H54 (cell line): ENCODE measurements around the gene DIAPH2.
A peak's percentile ranks its signal among the peaks of the same experiment; 100 is the strongest.

ENCODE experiments used
- DNase-seq: peaks from one replicate; pipeline ENCODE4 v3.0.0; 2011; ENCODE audit warnings: low spot score, mixed read lengths; ENCODE audit not compliant: insufficient read length
- FAIRE-seq: peaks from 3 replicates; lab custom pipeline; 2011; peaks lifted over from hg19 to GRCh38; lab: Jason Lieb, UNC
- POLR2A ChIP-seq: IDR thresholded peaks from 2 replicates; pipeline ENCODE4 v1.6.1; 2011; ENCODE audit warnings: low read depth, mild to moderate bottlenecking, low read length

Gene DIAPH2

DNA sequence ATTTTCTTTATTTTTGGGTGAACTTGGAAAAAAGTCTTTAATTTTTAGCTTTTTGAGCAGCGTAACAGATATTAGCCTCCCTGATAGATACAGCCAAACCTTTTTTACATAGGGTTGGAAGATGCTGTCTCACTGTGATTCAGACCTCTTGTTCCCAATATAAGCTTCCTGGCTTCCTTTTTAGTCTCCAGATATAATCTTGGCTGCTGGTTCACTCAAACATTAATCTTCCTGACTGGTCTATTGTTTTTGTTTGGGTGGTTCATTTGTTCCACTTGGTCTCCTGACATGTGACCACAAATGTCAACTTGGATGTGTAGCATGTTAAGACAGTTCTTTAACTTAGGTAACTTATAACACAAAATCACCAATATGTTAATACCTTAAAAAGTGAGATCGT is 222.1 kb downstream of the DIAPH2 start:
- no peak for FAIRE-seq
- TF ChIP-seq POLR2A, result no peak

DNA sequence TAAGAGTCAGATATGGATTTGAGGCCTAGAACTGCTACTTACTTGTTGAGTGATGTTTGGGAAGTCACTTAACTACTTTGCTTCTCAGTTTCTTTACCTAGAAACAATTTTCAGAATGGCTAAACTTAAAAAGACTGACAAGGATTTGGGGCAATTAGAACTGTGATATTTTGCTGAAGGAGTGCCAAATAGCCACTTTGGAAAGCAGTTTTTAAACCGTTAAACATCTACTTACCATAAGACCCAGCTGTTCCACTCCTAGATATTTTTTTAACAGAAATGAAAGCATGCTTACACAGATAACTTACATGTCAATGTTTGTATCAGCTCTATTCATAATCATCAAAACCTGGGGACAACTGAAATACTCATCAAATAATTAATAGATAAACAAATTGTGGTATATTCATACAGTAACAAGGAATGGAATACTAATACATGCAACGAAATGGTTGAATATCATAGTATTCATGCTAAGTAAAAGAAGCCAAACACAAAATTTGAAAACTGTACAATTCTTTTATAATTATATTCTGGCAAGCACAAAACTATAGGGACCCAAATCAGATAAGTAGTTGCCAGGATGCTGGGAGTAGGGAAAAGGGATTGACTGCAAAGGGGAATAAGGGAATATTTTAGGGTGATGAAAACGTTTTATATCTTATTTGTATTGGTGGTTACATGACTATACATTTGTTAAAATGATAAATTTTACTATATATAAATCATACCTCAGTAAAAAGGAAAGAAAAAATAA is 223.1 kb downstream of the DIAPH2 start:
- DNase-seq, result no peak
- no peak for FAIRE-seq
- TF ChIP-seq POLR2A, result no peak

More for the DNA sequence above, 222.1 kb downstream of the DIAPH2 start:
- DNase-seq, result peak; percentile 0

DNA sequence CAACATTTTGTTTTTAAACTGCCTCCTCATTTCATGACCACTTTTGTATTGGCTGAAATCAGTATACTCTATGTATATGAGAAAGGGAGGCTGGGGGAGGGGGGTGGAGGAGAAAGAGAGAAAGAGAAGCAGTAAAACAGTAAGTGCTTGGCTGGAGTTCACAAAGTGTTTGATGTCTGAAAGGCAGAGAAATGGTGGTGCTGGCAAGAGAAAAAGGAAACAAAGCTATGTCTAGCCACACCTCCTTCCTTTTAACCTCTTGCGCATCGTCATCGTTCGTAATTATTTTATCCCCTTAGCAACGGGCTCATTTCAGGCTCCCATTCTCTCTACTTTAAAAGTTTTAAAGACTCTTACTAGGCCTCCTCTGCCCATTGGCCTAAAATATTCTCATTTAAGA is 224.6 kb downstream of the DIAPH2 start:
- TF ChIP-seq POLR2A, result no peak
- FAIRE-seq (no peak), DNase-seq (no peak)

DNA sequence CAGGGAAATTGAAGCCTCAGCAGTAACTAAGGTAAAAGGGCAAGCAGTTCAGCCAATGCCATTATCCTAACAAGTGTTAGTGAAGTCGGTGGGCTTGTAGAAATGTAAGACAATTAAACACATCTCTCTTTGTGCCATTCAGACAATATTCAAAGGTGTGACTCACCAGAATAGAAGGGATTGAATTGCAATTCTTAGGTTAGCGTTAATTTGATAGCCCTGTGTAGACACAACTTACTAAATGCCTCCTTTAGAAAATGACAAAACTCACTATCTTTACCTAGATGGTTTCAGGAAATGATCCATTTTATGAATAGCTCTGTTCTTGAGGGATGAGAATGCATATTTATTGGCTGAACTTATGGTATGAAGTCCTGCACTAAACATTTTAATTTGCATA is 234.2 kb downstream of the DIAPH2 start:
- no peak for DNase-seq
- no peak for FAIRE-seq
- TF ChIP-seq POLR2A, result no peak

DNA sequence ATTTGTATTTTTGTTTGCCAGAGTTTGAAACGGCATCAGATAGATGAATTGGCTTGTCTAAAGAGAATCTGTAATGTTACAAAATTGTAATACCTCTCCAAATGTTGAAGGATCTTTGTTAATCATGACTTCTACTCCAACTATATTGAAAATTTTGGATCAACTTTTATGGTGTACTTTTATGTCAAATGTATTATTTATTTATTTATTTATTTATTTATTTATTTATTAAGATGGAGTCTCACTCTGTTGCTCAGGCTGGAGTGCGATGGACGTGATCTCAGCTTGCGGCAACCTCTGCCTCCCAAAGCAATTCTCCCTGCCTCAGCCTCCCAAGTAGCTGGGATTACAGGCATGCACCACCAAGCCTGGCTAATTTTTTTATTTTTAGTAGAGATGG is 235.0 kb downstream of the DIAPH2 start:
- DNase-seq (no peak), FAIRE-seq (no peak)
- no peak for TF ChIP-seq POLR2A

DNA sequence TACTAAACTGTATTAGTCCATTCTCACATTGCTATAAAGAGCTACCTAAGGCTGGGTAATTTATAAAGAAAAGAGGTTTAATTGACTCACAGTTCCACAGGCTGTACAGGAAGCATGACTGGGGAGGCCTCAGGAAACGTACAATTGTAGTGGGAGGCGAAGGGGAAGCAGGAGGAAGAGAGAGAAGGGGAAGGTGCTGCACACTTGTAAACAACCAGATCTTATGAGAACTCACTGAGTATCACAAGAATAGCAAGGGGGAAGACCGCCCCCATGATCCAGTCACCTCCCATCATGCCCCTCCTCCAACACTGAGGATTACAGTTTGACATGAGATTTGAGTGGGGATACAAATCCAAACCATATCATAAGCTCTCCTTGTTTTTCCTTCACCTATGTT is 239.9 kb downstream of the DIAPH2 start:
- no peak for FAIRE-seq
- DNase-seq, result no peak
- TF ChIP-seq POLR2A, result no peak

DNA sequence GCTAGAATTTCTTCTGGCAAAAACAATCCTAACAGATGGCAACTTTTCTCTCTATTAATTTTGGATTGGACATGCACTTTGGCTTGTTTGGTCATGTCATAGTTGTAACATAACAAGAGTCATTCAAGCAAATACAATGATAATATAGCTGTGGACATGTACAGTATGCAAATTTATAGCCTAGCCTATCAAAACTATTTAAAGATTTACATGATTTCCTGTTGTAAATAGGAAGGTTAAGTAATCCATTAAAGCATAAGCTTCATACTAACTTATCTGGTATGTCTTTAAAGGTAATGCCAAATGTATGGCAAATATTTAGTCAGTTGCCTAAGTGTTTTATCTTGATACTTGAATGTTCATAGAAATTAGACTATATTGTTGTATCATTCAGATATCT is 244.4 kb downstream of the DIAPH2 start:
- no peak for TF ChIP-seq POLR2A
- no peak for FAIRE-seq
- no peak for DNase-seq

DNA sequence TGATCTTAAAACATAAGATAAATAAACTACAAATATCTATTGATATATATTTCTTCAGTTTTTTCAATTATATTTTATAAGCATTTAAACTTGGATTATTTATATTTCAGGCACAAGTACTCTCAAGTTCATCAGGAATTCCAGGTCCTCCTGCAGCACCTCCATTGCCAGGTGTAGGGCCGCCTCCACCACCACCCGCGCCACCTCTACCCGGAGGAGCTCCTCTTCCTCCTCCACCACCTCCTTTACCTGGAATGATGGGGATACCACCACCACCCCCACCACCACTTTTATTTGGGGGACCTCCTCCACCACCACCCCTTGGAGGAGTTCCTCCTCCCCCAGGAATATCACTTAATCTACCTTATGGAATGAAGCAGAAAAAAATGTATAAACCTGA is 273.1 kb downstream of the DIAPH2 start:
- DNase-seq, result no peak
- TF ChIP-seq POLR2A, result no peak
- no peak for FAIRE-seq

DNA sequence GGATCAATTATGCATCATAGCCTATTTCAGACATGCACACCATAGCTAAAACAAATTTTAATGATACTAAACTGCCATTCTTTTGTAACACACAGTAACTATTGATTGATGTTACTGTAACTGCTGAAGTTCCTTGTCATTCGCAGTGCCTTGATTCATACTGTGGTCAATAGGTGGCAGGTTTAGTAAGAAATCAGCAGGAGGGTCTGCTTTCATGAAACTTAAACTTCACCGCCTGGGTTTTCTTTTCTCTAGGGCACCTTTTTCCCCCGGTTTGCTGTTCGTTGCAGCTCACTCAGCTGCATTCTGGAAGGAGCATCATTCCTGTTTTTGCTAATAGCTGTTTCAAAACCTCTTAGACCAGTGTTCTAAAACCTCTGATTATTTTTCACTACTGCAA is 287.2 kb downstream of the DIAPH2 start:
- DNase-seq (no peak), FAIRE-seq (no peak)
- TF ChIP-seq POLR2A, result no peak

DNA sequence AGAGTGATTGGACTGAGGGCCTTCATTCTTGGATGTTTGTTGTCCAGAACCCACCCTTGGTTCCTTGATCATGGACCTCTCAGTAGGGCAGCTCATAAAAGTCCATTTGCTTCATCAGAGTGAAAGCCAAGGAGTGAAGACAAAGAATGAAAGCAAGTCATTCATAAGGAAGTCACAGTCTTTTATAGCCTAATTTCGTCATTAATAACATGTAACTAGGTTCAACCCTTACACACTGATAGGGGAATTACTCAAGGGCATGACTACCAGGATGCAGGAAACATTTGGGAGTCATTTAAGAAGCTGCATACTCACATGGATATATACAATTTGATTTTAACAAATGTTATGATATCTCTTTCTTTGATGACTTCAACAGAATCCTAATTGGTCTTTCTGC is 294.3 kb downstream of the DIAPH2 start:
- no peak for DNase-seq
- FAIRE-seq, result no peak
- TF ChIP-seq POLR2A, result no peak

DNA sequence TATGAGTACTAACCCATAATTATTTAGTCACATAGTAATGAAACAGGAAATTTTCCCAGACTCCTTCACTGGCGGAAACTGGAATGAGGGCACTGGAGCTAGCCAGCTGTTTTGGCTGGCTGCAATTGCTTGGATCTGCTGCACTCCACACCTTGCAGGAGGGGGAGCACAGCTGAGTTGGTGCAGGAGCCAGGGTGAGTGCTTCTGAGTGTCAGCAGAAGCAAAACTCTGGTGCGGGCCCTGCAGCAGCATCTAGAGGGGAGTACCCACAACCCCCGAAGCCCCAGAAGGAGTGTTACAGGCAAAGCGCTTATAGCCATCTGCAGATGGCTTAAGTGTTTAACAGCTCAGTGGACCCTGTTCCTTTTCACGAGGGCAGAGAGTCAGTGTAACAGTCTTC is 295.1 kb downstream of the DIAPH2 start:
- no peak for TF ChIP-seq POLR2A
- DNase-seq (no peak), FAIRE-seq (no peak)

DNA sequence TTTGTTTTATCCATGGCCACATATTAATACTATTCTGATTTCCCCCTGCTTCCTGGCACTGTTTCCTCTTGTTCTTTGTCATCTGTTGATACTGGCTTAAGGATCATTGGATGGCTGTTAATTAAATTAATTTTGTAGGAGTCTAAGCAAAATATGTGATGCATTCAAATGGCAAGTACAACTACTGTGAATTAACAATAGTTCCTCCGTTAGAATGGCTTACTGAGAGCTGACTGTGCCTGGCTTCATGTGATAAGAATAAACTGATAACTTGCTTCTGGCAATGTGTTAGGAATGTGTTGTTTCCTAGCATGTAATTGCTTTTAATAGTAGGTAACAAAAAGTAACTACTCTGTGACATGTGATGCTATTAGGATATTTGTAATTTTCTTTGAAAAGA is 297.5 kb downstream of the DIAPH2 start:
- DNase-seq, result no peak
- TF ChIP-seq POLR2A, result no peak
- no peak for FAIRE-seq

DNA sequence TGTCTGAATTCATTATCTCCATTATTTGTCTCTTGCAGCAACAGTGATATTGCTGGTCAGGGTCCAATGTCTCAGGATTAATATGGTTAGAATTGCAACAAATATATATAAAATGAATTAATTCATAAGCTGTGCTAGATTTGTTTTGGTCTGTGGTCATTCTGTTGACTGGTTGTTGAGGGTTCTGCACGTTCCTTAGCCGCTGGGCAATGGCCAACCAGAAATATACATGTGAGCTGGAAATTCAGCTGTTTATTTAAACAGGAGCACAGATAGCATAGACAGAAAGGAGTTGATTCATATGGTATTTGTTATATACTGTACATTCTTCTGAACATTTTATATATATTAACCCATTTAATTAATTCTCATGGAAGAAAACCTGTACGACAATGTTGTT is 299.9 kb downstream of the DIAPH2 start:
- no peak for TF ChIP-seq POLR2A
- FAIRE-seq (no peak), DNase-seq (no peak)

DNA sequence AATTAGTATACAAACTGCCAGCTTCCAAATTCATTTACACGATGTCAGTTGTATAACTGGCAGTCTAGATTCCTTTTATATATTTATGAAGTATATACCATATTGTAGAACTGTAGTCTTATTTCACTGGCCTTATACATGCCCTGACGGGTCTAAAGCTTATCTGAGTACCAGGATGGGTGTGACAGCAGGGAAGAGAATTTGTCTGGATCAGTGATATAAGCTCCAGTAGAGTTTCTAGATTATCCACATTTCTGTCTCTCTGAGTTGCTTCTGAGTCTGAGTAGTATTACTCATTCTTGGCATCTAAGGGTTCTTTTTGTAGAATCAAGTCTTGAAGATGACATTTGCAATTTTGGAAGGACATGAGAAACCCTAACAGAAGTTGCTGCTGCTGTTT is 300.4 kb downstream of the DIAPH2 start:
- no peak for TF ChIP-seq POLR2A
- FAIRE-seq (no peak), DNase-seq (no peak)

DNA sequence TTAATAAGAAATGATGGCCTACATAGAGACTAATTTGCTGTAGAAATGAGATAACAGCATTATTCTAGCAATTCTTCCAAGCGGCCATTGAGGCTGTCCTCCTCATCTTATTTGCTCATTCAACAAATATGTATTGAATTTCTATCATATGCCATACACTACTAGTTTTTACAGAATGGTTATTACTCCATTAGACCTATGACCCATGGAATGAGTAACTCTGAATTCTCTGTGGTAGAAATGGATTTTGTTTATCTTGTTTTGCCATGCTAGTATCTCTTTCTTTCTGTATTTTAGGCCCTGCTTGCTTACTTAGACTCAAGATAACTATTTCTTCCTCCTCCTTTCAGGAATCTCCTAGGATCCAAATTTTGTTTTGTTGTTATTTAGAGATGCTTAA is 302.6 kb downstream of the DIAPH2 start:
- no peak for FAIRE-seq
- no peak for DNase-seq
- no peak for TF ChIP-seq POLR2A
